Keratinocyte (primary cell): ENCODE data around the gene CAMSAP3. TPM values are rescaled to one million over a fixed set of nuclear protein-coding genes. Genes with fewer than 3 reads are reported as not detected.

Experiments
- DNase-seq: peaks from one replicate; pipeline ENCODE4 v3.0.0-alpha.2; 2011; ENCODE audit warnings: low read depth, missing footprints, low spot score
- FAIRE-seq: peaks from 2 replicates; lab custom pipeline; 2011; peaks lifted over from hg19 to GRCh38; lab: Jason Lieb, UNC
- H2AFZ ChIP-seq: 2 replicates; pipeline ENCODE4 v1.6.0; 2012; ENCODE audit warnings: low read length, control low read depth, inconsistent platforms; ENCODE audit not compliant: control insufficient read depth
- H3K27ac ChIP-seq: 2 replicates; pipeline ENCODE4 v1.5.1; 2011; ENCODE audit warnings: low read length; ENCODE audit not compliant: control insufficient read depth, insufficient read depth
- H3K27me3 ChIP-seq: 3 replicates; pipeline ENCODE4 v1.6.0; 2011; ENCODE audit warnings: low read length; ENCODE audit not compliant: control insufficient read depth, insufficient read depth; ENCODE audit errors: extremely low read depth
- H3K36me3 ChIP-seq, 2 experiments: 2 replicates in 1 of 2; 3 replicates in 1 of 2; pipeline ENCODE4 v1.5.1; 2011; ENCODE audit warnings: low read length in 2 of 2, mild to moderate bottlenecking in 1 of 2; ENCODE audit not compliant: control insufficient read depth in 2 of 2, insufficient read depth in 2 of 2; ENCODE audit errors: extremely low read depth in 1 of 2
- H3K4me1 ChIP-seq: 3 replicates; pipeline ENCODE4 v1.5.1; 2011; ENCODE audit warnings: low read length; ENCODE audit not compliant: control insufficient read depth, insufficient read depth; ENCODE audit errors: extremely low read depth
- H3K4me2 ChIP-seq: 3 replicates; pipeline ENCODE4 v1.6.0; 2011; ENCODE audit warnings: low read depth, low read length; ENCODE audit not compliant: control insufficient read depth, insufficient read depth; ENCODE audit errors: extremely low read depth
- H3K4me3 ChIP-seq, 3 experiments: fragments of 200-600 bp in 1 of 3; sonication (generic) in 1 of 3; 2 replicates in 2 of 3; 3 replicates in 1 of 3; pipeline ENCODE4 v1.5.1; 2011 to 2016; ENCODE audit warnings: low read length in 3 of 3, mild to moderate bottlenecking in 3 of 3, control low read depth in 2 of 3, inconsistent platforms in 1 of 3, low read depth in 1 of 3, mixed read lengths in 1 of 3, mixed run types in 1 of 3, moderate library complexity in 1 of 3; ENCODE audit not compliant: control insufficient read depth in 2 of 3, insufficient read depth in 2 of 3; ENCODE audit errors: extremely low read depth in 1 of 3
- H3K79me2 ChIP-seq: 2 replicates; pipeline ENCODE4 v1.6.0; 2012; ENCODE audit warnings: low read length; ENCODE audit not compliant: control insufficient read depth, insufficient read depth
- H3K9ac ChIP-seq: 3 replicates; pipeline ENCODE4 v1.6.0; 2011; ENCODE audit warnings: low read length; ENCODE audit not compliant: control insufficient read depth, insufficient read depth; ENCODE audit errors: extremely low read depth
- H3K9me1 ChIP-seq: 3 replicates; pipeline ENCODE4 v1.6.0; 2011; ENCODE audit warnings: low read length; ENCODE audit not compliant: control insufficient read depth, insufficient read depth; ENCODE audit errors: extremely low read depth
- H3K9me3 ChIP-seq: 2 replicates; pipeline ENCODE4 v1.5.1; 2012; ENCODE audit warnings: low read depth, low read length; ENCODE audit not compliant: control insufficient read depth
- H4K20me1 ChIP-seq: 3 replicates; pipeline ENCODE4 v1.6.0; 2011; ENCODE audit warnings: low read length; ENCODE audit not compliant: control insufficient read depth, insufficient read depth; ENCODE audit errors: extremely low read depth
- EZH2 ChIP-seq: IDR thresholded peaks from one replicate; pipeline ENCODE4 v1.6.1; 2012; ENCODE audit warnings: inconsistent platforms, mild to moderate bottlenecking, low read length, moderate library complexity
- dilution Hi-C: fragments of 300-500 bp; cut with MboI; formaldehyde crosslinking; loops from one replicate; pipeline ENCODE4 v1.7.0; 2020; ENCODE audit warnings: low sequenced_read_pairs; ENCODE audit not compliant: extremely low pct_ligation_motif_present
- polyA plus RNA-seq, 5 experiments: library from polyadenylated mRNA; depleted of rRNA in 3 of 5; stranded (reverse) in 3 of 5; stranded (forward) in 1 of 5; unstranded in 1 of 5; fragments of >200 nt; gene quantifications; 1 replicate in 1 of 5; 2 replicates in 3 of 5; 3 replicates in 1 of 5; pipeline versions ENCODE4 v1.2.1 to v1.2.3, GENCODE V29; 2011 to 2012; ENCODE audit warnings: missing spikeins in 2 of 5, low read depth in 1 of 5, low replicate concordance in 1 of 5
- TF ChIP-seq, protein P1 (sequence below), 3 experiments: IDR thresholded peaks in 1 of 3; conservative IDR thresholded peaks in 1 of 3; optimal IDR thresholded peaks in 1 of 3; 2 replicates in 2 of 3; 3 replicates in 1 of 3; pipeline versions ENCODE3 to v1.5.1; 2011; ENCODE audit warnings: low read length in 3 of 3, mild to moderate bottlenecking in 3 of 3, moderate library complexity in 2 of 3, control low read depth in 1 of 3, inconsistent platforms in 1 of 3; ENCODE audit not compliant: insufficient read depth in 2 of 3; ENCODE audit errors: extremely low read depth in 1 of 3

CAMSAP3 gene
- polyA plus RNA-seq, 1 donor (not counting 4 experiments of a cell fraction or from before 2014, with no cell fraction given) = 2.4 TPM

DNA sequence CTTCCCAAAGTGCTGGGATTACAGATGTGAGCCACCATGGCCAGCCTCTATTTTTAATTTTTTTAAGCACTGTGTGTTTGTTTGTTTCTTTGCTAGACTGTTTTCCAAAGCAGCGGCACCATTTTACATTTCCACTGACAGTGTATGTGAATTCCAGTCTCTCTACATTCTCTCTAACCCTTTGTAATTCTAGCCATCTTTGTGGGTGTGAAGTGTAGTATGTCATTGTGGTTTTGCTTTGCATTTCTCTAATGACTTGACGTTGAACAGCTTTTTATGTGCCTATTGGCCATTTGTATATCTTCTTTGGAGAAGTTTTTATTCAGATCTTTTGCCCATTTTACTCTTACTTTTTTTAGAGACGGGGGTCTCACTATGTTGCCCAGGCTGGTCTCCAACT lies 48.5 kb upstream of the CAMSAP3 start:
- Histone ChIP-seq H2AFZ (no peak overlapping the region), H3K27me3 (no peaks in the 10 kb centered on the region), H3K9me3 (no peaks in the 10 kb centered on the region), H3K36me3 (peaks cover 13 to 21% of the 10 kb centered on the region in 2 experiments), H3K9me1 (no peaks in the 10 kb centered on the region), H4K20me1 (no peaks in the 10 kb centered on the region), H3K9ac (no peak overlapping the region), H3K79me2 (no peaks in the 10 kb centered on the region), H3K27ac (no peak overlapping the region), H3K4me1 (no peaks in the 10 kb centered on the region), H3K4me2 (no peak overlapping the region), H3K4me3 (no peak overlapping the region)
- FAIRE-seq (no peak), DNase-seq (no peak)
- dilution Hi-C loops = no loop called here
- TF ChIP-seq, protein P1, sequence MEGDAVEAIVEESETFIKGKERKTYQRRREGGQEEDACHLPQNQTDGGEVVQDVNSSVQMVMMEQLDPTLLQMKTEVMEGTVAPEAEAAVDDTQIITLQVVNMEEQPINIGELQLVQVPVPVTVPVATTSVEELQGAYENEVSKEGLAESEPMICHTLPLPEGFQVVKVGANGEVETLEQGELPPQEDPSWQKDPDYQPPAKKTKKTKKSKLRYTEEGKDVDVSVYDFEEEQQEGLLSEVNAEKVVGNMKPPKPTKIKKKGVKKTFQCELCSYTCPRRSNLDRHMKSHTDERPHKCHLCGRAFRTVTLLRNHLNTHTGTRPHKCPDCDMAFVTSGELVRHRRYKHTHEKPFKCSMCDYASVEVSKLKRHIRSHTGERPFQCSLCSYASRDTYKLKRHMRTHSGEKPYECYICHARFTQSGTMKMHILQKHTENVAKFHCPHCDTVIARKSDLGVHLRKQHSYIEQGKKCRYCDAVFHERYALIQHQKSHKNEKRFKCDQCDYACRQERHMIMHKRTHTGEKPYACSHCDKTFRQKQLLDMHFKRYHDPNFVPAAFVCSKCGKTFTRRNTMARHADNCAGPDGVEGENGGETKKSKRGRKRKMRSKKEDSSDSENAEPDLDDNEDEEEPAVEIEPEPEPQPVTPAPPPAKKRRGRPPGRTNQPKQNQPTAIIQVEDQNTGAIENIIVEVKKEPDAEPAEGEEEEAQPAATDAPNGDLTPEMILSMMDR (optimal IDR thresholded peaks at IDR 0.05 in 1 of 3, IDR thresholded peaks at IDR 0.05 in 1 of 3, conservative IDR thresholded peaks at IDR 0.05 in 1 of 3; ENCODE audit: extremely low read depth in 1 of 3, insufficient read depth in 2 of 3, low read length in 3 of 3) = no peak
- no peak for TF ChIP-seq EZH2

- Histone ChIP-seq H3K36me3 (peaks cover 7 to 11% of the 10 kb centered on the region in 2 experiments), H2AFZ (no peak overlapping the region), H3K4me1 (no peaks in the 10 kb centered on the region), H3K79me2 (no peaks in the 10 kb centered on the region), H3K9me1 (no peaks in the 10 kb centered on the region), H3K4me2 (no peak overlapping the region), H3K27me3 (no peaks in the 10 kb centered on the region), H3K9me3 (no peaks in the 10 kb centered on the region), H3K9ac (no peak overlapping the region), H3K27ac (no peak overlapping the region), H3K4me3 (no peak overlapping the region), H4K20me1 (no peaks in the 10 kb centered on the region)
- dilution Hi-C loops = no loop called here
- DNase-seq (no peak), FAIRE-seq (no peak)
- no peak for TF ChIP-seq EZH2
- TF ChIP-seq, protein P1 (optimal IDR thresholded peaks at IDR 0.05 in 1 of 3, IDR thresholded peaks at IDR 0.05 in 1 of 3, conservative IDR thresholded peaks at IDR 0.05 in 1 of 3; ENCODE audit: extremely low read depth in 1 of 3, insufficient read depth in 2 of 3, low read length in 3 of 3) = no peak
Observed at GRCh38 chr19:7549429-7550148, 46.1 kb upstream of the CAMSAP3 start.
